ENCODE results near the gene ZNF317.
"Not testable (repeated sequence)": the region's sequence is repeated elsewhere in the genome, so short reads cannot be mapped to it uniquely, and the experiment has no call there.

ZNF317 gene

GRCh38 chr19:9178901-9179300, 38.7 kb downstream of the ZNF317 start, which contains the start of gene OR7D2:
Gene OR7D2 (plus strand): TSS chr19:9178979. CDS start chr19:9185782, 6,803 bp downstream.
- DNase-seq, result no peak

DNA sequence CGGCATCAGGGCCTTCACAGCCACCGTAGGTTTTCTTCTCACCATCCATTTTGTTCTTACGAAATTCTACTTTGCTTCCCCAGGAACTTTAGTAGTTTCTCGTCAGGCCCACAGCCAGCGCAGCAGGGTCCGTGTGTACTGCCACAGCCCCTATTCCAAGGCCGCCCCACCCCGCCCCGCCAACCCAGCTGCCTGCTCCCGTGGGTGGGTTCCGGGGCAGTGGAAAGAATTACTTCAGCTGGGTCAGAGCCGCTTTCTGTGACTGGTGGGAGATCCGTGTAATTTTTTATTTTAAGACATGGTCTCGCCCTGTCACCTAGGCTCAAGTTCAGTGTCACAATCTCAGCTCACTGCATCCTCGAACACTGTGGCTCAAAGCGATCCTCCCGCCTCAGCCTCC, 42.8 kb downstream of the ZNF317 start:
- DNase-seq, result no peak

GRCh38 chr19:9187191-9187590, 47.0 kb downstream of the ZNF317 start:
- DNase-seq, result no peak

GRCh38 chr19:9189535-9189934, 49.3 kb downstream of the ZNF317 start:
- DNase-seq, result no peak

- not testable (repeated sequence) for DNase-seq
Observed at GRCh38 chr19:9198044-9198443, 57.8 kb downstream of the ZNF317 start.

- DNase-seq, result peak; percentile 26
Observed at GRCh38 chr19:9205501-9206113, 65.4 kb downstream of the ZNF317 start.
